CD14-positive monocyte (primary cell): ENCODE results near the gene SNAPC3. TPM values are rescaled to one million over a fixed set of nuclear protein-coding genes. Genes with fewer than 3 reads are reported as not detected.

ENCODE experiments used
- DNase-seq, 3 donors: peaks; one replicate each; pipeline ENCODE4 v3.0.0-alpha.2; 2011 to 2022
- H2AFZ ChIP-seq: 2 replicates; pipeline ENCODE4 v1.6.0; 2012; ENCODE audit warnings: mild to moderate bottlenecking, low read depth, low read length, inconsistent platforms; ENCODE audit not compliant: insufficient read depth, poor library complexity, severe bottlenecking
- H3K27ac ChIP-seq, 2 donors: 1 replicate in 1 of 2; 2 replicates in 1 of 2; pipeline ENCODE4 v1.5.1; 2012 to 2013; ENCODE audit warnings: low read length in 2 of 2, control low read depth in 1 of 2, inconsistent platforms in 1 of 2, low read depth in 1 of 2, mild to moderate bottlenecking in 1 of 2
- H3K27me3 ChIP-seq, 2 donors: one replicate each; pipeline versions ENCODE4 v1.6.0 to v1.6.1; 2011 to 2013; ENCODE audit warnings: low read length in 2 of 2; ENCODE audit not compliant: control insufficient read depth in 2 of 2, insufficient read depth in 2 of 2
- H3K36me3 ChIP-seq, 2 donors: replicated peaks in 1 of 2; 1 replicate in 1 of 2; 2 replicates in 1 of 2; pipeline versions ENCODE4 v1.5.1 to v1.6.1; 2012 to 2013; ENCODE audit warnings: low read length in 2 of 2, control low read depth in 1 of 2, inconsistent platforms in 1 of 2, mild to moderate bottlenecking in 1 of 2; ENCODE audit not compliant: insufficient read depth in 2 of 2, control insufficient read depth in 1 of 2
- H3K4me1 ChIP-seq, 2 donors: 1 replicate in 1 of 2; 2 replicates in 1 of 2; pipeline versions ENCODE4 v1.5.1 to v1.6.1; 2012 to 2013; ENCODE audit warnings: low read length in 2 of 2, control low read depth in 1 of 2, inconsistent platforms in 1 of 2, mild to moderate bottlenecking in 1 of 2, moderate library complexity in 1 of 2; ENCODE audit not compliant: insufficient read depth in 2 of 2, control insufficient read depth in 1 of 2
- H3K4me2 ChIP-seq: replicated peaks from 2 replicates; pipeline ENCODE3; 2012; ENCODE audit warnings: low read length, moderate library complexity, mild to moderate bottlenecking; ENCODE audit not compliant: poor library complexity, severe bottlenecking; ENCODE audit errors: extremely low read depth
- H3K4me3 ChIP-seq, 3 experiments: fragments of 200-600 bp in 1 of 3; sonication (generic) in 1 of 3; replicated peaks in 1 of 3; 1 replicate in 2 of 3; 2 replicates in 1 of 3; pipeline ENCODE4 v1.5.1; 2011 to 2013; ENCODE audit warnings: low read length in 3 of 3, mild to moderate bottlenecking in 3 of 3, control low read depth in 2 of 3, low read depth in 2 of 3, inconsistent platforms in 1 of 3, moderate library complexity in 1 of 3
- H3K79me2 ChIP-seq: 2 replicates; pipeline ENCODE4 v1.6.0; 2012; ENCODE audit warnings: mild to moderate bottlenecking, control low read depth, inconsistent platforms, low read length, moderate library complexity; ENCODE audit not compliant: insufficient read depth
- H3K9ac ChIP-seq: 2 replicates; pipeline ENCODE4 v1.6.0; 2017; ENCODE audit warnings: low read length, mild to moderate bottlenecking; ENCODE audit not compliant: insufficient read depth, poor library complexity, severe bottlenecking
- H3K9me3 ChIP-seq, 2 donors: replicated peaks in 1 of 2; 1 replicate in 1 of 2; 2 replicates in 1 of 2; pipeline versions ENCODE4 v1.5.1 to v1.6.1; 2012 to 2013; ENCODE audit warnings: low read length in 2 of 2, control low read depth in 1 of 2; ENCODE audit not compliant: control insufficient read depth in 1 of 2, insufficient read depth in 1 of 2
- H4K20me1 ChIP-seq: 2 replicates; pipeline ENCODE4 v1.6.0; 2012; ENCODE audit warnings: mild to moderate bottlenecking, low read length, control low read depth, moderate library complexity; ENCODE audit not compliant: insufficient read depth
- H3K27ac Mint-ChIP-seq, 7 donors: one replicate each; pipeline ENCODE4 v1.8.0; 2020; ENCODE audit warnings: mild to moderate bottlenecking in 7 of 7, mixed read lengths in 7 of 7, moderate library complexity in 6 of 7, inconsistent platforms in 2 of 7
- H3K27me3 Mint-ChIP-seq, 3 donors: one replicate each; pipeline ENCODE4 v1.8.0; 2021 to 2022; ENCODE audit warnings: low read depth in 3 of 3, mild to moderate bottlenecking in 3 of 3, mixed read lengths in 3 of 3, moderate library complexity in 3 of 3, inconsistent platforms in 1 of 3
- H3K36me3 Mint-ChIP-seq, 2 donors: one replicate each; pipeline ENCODE4 v1.8.0; 2020; ENCODE audit warnings: mixed read lengths in 2 of 2, inconsistent platforms in 1 of 2, mild to moderate bottlenecking in 1 of 2
- H3K4me1 Mint-ChIP-seq: one replicate; pipeline ENCODE4 v1.8.0; 2020; ENCODE audit warnings: mild to moderate bottlenecking, mixed read lengths
- H3K4me3 Mint-ChIP-seq, 2 donors: one replicate each; pipeline ENCODE4 v1.8.0; 2020; ENCODE audit warnings: mild to moderate bottlenecking in 2 of 2, mixed read lengths in 2 of 2, moderate library complexity in 1 of 2
- H3K9me3 Mint-ChIP-seq, 7 donors: one replicate each; pipeline ENCODE4 v1.8.0; 2020 to 2022; ENCODE audit warnings: mixed read lengths in 7 of 7, mild to moderate bottlenecking in 6 of 7, moderate library complexity in 6 of 7, inconsistent platforms in 2 of 7
- WGBS: methylation state at CpG from one replicate; pipeline ENCODE4 v1.1.5; 2013; ENCODE audit warnings: missing lambda C conversion rate; ENCODE audit not compliant: insufficient coverage; 5-methylcytosine and 5-hydroxymethylcytosine counted together
- intact Hi-C, 2 donors: fragments of 100-400 bp; cut with micrococcal nuclease; formaldehyde crosslinking; loops; one replicate each; pipeline versions ENCODE4 v1.15.0 to v1.15.1; 2023
- polyA minus RNA-seq: library from RNA; depleted of rRNA, polyadenylated mRNA; stranded (reverse); fragments of >200 nt; gene quantifications from 2 replicates; pipeline ENCODE4 v1.2.3, GENCODE V29; 2012
- polyA plus RNA-seq, 3 donors: library from polyadenylated mRNA; depleted of rRNA in 1 of 3; unstranded in 2 of 3; stranded (reverse) in 1 of 3; fragments of 300-500 nt in 2 of 3; fragments of >200 nt in 1 of 3; fragmentation: Illumina TruSeq in 2 of 3; gene quantifications; 1 replicate in 2 of 3; 2 replicates in 1 of 3; pipeline ENCODE4 v1.2.3, GENCODE V29; 2012 to 2021
- total RNA-seq, 12 experiments: library from RNA in 1 of 12; stranded (reverse) in 1 of 12; fragments of 120-200 nt in 1 of 12; gene quantifications; one replicate each; pipeline ENCODE4 v1.2.4 and lab custom pipeline; 2013 to 2026; ENCODE audit warnings: mixed read lengths in 6 of 12, inconsistent platforms in 1 of 12
- TF ChIP-seq, protein P1 (sequence below): fragments of 200-600 bp; IDR thresholded peaks from one replicate; pipeline ENCODE4 v1.8.0; 2022; ENCODE audit warnings: antibody characterized with exemption, mild to moderate bottlenecking

The SNAPC3 gene
- total RNA-seq (2013), result 40.1 TPM
- 10 to 100 TPM; 10.9 to 15.8 (median 14.3) TPM for polyA plus RNA-seq
- polyA minus RNA-seq, result 10.9 and 16.2 TPM in 2 replicates
- total RNA-seq (lab: John Stamatoyannopoulos, UW), result 5.7 to 27.3 (median 19.2) reads per million in 11 experiments

DNA sequence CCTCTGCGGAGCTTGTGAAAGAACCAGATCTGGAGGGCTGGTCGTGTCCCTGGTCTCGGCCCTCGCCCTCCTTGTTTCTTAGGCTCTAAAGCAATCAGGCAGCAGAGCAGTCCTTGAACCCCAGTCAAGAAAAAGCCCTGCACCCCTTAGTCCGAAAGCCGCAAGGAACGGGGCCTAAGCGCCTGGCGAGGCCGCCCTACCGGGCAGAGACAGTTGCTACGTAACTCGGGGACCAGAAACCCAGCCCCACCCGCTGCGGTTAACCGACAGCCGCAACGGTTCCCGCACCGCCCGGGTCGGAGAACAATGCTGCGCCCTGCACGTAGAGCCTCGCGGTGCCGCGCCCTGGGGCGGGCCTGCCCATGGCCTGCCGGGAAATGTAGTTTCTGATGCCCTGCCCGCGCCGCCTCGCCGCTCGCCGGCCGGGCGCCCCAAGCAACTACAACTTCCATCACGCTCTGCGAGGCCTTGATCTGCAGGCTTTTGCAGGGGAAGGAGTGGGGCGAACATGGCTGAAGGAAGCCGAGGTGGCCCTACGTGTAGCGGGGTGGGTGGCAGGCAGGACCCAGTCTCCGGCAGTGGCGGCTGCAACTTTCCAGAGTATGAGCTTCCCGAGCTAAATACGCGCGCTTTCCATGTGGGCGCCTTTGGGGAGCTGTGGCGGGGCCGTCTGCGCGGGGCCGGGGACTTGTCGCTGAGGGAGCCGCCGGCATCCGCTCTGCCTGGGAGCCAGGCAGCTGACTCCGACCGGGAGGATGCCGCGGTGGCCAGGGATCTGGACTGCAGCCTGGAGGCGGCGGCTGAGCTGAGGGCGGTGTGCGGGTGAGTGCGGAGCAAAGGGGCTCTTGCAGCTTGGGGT, at the start of gene SNAPC3:
SNAPC3 (plus strand) TSS at position 505 of the 859 bp plus-strand sequence; CDS start at position 509, 4 bp downstream.
- H3K4me3 ChIP-seq, result peak within 1 kb of the TSS; percentile 76 to 99 (median 90)
- under 1% methylated on average over 64 of the region's 70 CpGs for WGBS
- Mint-ChIP-seq H3K27me3 (peaks cover 0 to 5% (median 1%) of the 10 kb centered on the region in 3 donors), H3K4me1 (peaks cover 45% of the 10 kb centered on the region), H3K36me3 (peaks cover 16 to 22% of the 10 kb centered on the region in 2 donors), H3K9me3 (no peaks in the 10 kb centered on the region), H3K27ac (peak within 1 kb of the TSS; percentile 85 to 96 (median 91)), H3K4me3 (peak within 1 kb of the TSS; percentile 90 to 93)
- peaks cover 15 to 22% of the 10 kb centered on the region in 2 donors for H3K36me3 ChIP-seq
- peak within 1 kb of the TSS; percentile 65 to 85 for H3K27ac ChIP-seq
- TF ChIP-seq, protein P1, sequence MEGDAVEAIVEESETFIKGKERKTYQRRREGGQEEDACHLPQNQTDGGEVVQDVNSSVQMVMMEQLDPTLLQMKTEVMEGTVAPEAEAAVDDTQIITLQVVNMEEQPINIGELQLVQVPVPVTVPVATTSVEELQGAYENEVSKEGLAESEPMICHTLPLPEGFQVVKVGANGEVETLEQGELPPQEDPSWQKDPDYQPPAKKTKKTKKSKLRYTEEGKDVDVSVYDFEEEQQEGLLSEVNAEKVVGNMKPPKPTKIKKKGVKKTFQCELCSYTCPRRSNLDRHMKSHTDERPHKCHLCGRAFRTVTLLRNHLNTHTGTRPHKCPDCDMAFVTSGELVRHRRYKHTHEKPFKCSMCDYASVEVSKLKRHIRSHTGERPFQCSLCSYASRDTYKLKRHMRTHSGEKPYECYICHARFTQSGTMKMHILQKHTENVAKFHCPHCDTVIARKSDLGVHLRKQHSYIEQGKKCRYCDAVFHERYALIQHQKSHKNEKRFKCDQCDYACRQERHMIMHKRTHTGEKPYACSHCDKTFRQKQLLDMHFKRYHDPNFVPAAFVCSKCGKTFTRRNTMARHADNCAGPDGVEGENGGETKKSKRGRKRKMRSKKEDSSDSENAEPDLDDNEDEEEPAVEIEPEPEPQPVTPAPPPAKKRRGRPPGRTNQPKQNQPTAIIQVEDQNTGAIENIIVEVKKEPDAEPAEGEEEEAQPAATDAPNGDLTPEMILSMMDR, result no peak
- peak within 1 kb of the TSS; percentile 80 for H3K9ac ChIP-seq
- peak within 1 kb of the TSS; percentile 96 for H2AFZ ChIP-seq
- peaks cover 50% of the 10 kb centered on the region for H3K79me2 ChIP-seq
- H3K9me3 ChIP-seq, result no peaks in the 10 kb centered on the region
- H3K27me3 ChIP-seq, result no peaks in the 10 kb centered on the region
- intact Hi-C loops, result loop anchor here (5.0 to 10.0 kb wide), 2 partner anchors 90 to 92 kb away; partner anchors contain the start of gene PSIP1 (in 2 of the 2)
- peak within 1 kb of the TSS; percentile 95 for H3K4me2 ChIP-seq
- DNase-seq, result peak; percentile 89 to 93 (median 92)
- peaks cover 17% of the 10 kb centered on the region for H4K20me1 ChIP-seq
- H3K4me1 ChIP-seq, result peaks cover 41 to 50% of the 10 kb centered on the region in 2 donors

DNA sequence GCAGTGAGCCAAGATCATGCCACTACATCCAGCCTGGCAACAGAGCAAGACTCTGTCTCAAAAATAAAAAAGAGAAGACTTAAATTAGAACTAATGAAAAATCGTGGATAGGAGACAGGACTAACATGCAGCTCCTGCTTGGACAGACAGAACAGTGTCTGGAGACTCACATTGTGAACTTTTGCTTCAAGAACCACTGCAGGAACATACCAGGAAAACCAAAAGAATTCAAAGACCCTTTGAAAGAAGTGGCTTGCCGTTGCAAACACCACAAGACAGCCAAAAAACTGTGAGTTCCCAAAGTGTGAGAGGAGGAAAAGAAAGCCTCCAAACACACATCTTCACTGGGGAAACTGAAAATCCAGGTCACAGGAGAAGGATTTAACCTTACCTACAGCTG, 48.8 kb upstream of the SNAPC3 start:
- TF ChIP-seq, protein P1, result no peak
- H3K27me3 Mint-ChIP-seq, result peaks cover 2 to 6% (median 3%) of the 10 kb centered on the region in 3 donors
- H3K36me3 ChIP-seq, result no peaks in the 10 kb centered on the region
- no peak overlapping the region for H3K27ac ChIP-seq
- no peak overlapping the region for H3K4me3 Mint-ChIP-seq
- peaks cover 0 to 8% (median 3%) of the 10 kb centered on the region in 7 donors for H3K9me3 Mint-ChIP-seq
- H3K36me3 Mint-ChIP-seq, result no peaks in the 10 kb centered on the region
- intact Hi-C loops, result no loop called here
- H3K79me2 ChIP-seq, result no peaks in the 10 kb centered on the region
- no peak overlapping the region for H3K4me3 ChIP-seq
- no peaks in the 10 kb centered on the region for H4K20me1 ChIP-seq
- H3K27me3 ChIP-seq, result no peaks in the 10 kb centered on the region
- peak overlapping the region in 1 of 7 donors; percentile 25 for H3K27ac Mint-ChIP-seq
- no peak overlapping the region for H2AFZ ChIP-seq
- no peaks in the 10 kb centered on the region for H3K9me3 ChIP-seq
- no peak for DNase-seq
- H3K4me2 ChIP-seq, result no peak overlapping the region
- peaks cover 3% of the 10 kb centered on the region for H3K4me1 Mint-ChIP-seq
- WGBS, result 86% methylated on average over 1 of the region's 2 CpGs
- H3K4me1 ChIP-seq, result no peaks in the 10 kb centered on the region
- H3K9ac ChIP-seq, result no peak overlapping the region
